ENCODE results near the gene CA5A. TPM values are rescaled to one million over a fixed set of nuclear protein-coding genes. Genes with fewer than 3 reads are reported as not detected.

CA5A gene
- total and polyA plus RNA-seq, 2 of the 4 experiments (the other 2 are of a cell fraction): not detected

DNA sequence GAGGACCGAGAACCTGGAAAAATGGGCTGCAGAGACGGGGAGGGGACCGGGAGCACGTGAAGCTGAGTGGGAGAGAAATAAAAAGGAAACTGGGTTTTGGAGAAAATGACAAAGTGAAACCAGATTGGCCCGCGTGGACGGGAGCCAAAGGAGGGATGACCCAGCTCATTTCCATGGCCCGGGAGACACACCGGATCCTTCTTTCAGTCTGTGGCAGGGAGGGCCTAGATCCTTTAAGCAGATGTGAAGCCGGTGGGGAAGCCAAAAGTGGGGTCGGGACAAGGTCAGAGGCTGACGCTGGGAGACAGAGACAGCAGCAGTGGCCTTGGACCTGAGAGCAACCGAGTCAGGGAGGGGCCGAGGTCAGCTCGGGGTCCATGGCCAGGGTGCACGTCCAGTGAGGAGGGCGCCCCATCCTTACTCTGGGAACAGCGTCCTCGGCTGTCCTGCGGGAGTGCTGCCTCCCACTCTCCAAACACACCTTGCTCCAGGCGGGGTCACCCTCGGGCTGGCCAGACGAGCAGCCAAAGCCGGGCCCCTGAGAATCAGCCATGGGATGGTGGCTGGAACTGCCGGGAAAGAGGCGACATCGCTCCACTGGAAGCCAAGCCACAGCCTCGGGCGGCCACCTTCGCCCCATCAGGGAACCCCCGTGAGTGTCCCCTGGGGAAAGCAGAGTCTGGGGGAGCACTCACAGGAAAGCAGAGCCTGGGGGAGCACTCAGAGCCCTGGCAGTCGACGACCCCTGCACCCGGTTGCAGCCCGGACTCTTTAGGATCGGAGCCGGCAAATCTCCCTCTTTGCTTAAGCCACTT lies 17.3 kb downstream of the CA5A start (continued):
- TF ChIP-seq NFE2L2 (IDR thresholded peaks at IDR 0.05; ENCODE audit: low read depth, low read length): no peak

GRCh38 chr16:87918338-87918737 lies 18.0 kb downstream of the CA5A start:
- Histone ChIP-seq H4K20me1 (ENCODE audit: insufficient read depth, low read length) (no peaks in the 10 kb centered on the region), H4K91ac (ENCODE audit: insufficient read depth, low read depth, low read length) (no peak overlapping the region), H3K79me1 (ENCODE audit: low read depth in 1 of 2, low read length in 2 of 2) (no peaks in the 10 kb centered on the region), H3K27me3 (ENCODE audit: control insufficient read depth, insufficient read depth, low read length) (peaks cover 33% of the 10 kb centered on the region), H3K9me1 (ENCODE audit: insufficient read depth, low read length) (no peaks in the 10 kb centered on the region), H2AK9ac (replicated peaks; ENCODE audit: low read depth, low read length, poor library complexity) (no peak overlapping the region), H3K9ac (ENCODE audit: low read depth, low read length) (no peak overlapping the region), H4K5ac (ENCODE audit: low read depth, low read length) (no peak overlapping the region), H3K4me2 (ENCODE audit: low read depth, low read length) (no peak overlapping the region), H3K56ac (ENCODE audit: extremely low read depth, insufficient read depth, low read length) (no peak overlapping the region), H3K18ac (ENCODE audit: low read depth, low read length) (no peak overlapping the region), H2AFZ (replicated peaks; ENCODE audit: low read length, poor library complexity) (no peak overlapping the region), H3K4ac (ENCODE audit: low read depth, low read length) (no peak overlapping the region), H2BK20ac (ENCODE audit: low read depth, low read length) (no peak overlapping the region), H3K14ac (replicated peaks; ENCODE audit: low read depth, low read length) (no peak overlapping the region), H3K23ac (ENCODE audit: low read depth, low read length) (no peak overlapping the region), H2BK15ac (ENCODE audit: low read depth, low read length) (no peak overlapping the region), H4K8ac (ENCODE audit: low read depth in 2 of 2, low read length in 2 of 2) (no peak overlapping the region), H3K9me3 (ENCODE audit: control insufficient read depth, insufficient read depth, low read length) (no peaks in the 10 kb centered on the region), H3K27ac (ENCODE audit: insufficient read depth, low read length) (no peak overlapping the region), H3K36me3 (ENCODE audit: control insufficient read depth, insufficient read depth, low read length) (no peaks in the 10 kb centered on the region), H2BK5ac (ENCODE audit: low read depth, low read length, poor library complexity, severe bottlenecking) (no peak overlapping the region), H3K4me3 (ENCODE audit: insufficient read depth, low read depth, low read length) (no peak overlapping the region), H2AK5ac (ENCODE audit: low read depth, low read length) (no peak overlapping the region), H3K4me1 (ENCODE audit: control insufficient read depth, insufficient read depth, low read length) (no peaks in the 10 kb centered on the region), H2BK120ac (ENCODE audit: low read depth, low read length) (no peak overlapping the region)
- TF ChIP-seq, protein P1, sequence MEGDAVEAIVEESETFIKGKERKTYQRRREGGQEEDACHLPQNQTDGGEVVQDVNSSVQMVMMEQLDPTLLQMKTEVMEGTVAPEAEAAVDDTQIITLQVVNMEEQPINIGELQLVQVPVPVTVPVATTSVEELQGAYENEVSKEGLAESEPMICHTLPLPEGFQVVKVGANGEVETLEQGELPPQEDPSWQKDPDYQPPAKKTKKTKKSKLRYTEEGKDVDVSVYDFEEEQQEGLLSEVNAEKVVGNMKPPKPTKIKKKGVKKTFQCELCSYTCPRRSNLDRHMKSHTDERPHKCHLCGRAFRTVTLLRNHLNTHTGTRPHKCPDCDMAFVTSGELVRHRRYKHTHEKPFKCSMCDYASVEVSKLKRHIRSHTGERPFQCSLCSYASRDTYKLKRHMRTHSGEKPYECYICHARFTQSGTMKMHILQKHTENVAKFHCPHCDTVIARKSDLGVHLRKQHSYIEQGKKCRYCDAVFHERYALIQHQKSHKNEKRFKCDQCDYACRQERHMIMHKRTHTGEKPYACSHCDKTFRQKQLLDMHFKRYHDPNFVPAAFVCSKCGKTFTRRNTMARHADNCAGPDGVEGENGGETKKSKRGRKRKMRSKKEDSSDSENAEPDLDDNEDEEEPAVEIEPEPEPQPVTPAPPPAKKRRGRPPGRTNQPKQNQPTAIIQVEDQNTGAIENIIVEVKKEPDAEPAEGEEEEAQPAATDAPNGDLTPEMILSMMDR (conservative IDR thresholded peaks at IDR 0.05; ENCODE audit: low read depth, low read length): no peak
- TF ChIP-seq CEBPB (IDR thresholded peaks at IDR 0.05; ENCODE audit: low read depth, low read length) (no peak), RFX5 (IDR thresholded peaks at IDR 0.05; ENCODE audit: low read depth, low read length) (no peak)
- in situ Hi-C loops (cut with MboI; ENCODE audit: low sequenced_read_pairs): no loop called here
- no peak for DNase-seq
- no peak for ATAC-seq (ENCODE audit: low read depth)
- intact Hi-C loops (cut with micrococcal nuclease): no loop called here
- POLR2A ChIA-PET (ENCODE audit: unreplicated experiment): no interaction called here
- BruUV-seq (replicated peaks): no TSS peak
- CTCF ChIA-PET: no interaction called here
- dilution Hi-C loops (cut with HindIII; ENCODE audit: low sequenced_read_pairs, unreplicated experiment): no loop called here
- 88% methylated on average over 9 of the region's 13 CpGs; no CpG with 5 or more reads in 1 of the 2 experiments for WGBS, 2 experiments (ENCODE audit: extremely low coverage in 2 of 2, insufficient read length in 1 of 2)

All from IMR-90 (cell line).